GOT3 (cell line): Measurements from ENCODE around the gene DOCK7.
"Not testable (repeated sequence)": the region's sequence is repeated elsewhere in the genome, so short reads cannot be mapped to it uniquely, and the experiment has no call there.

Experiments
- DNase-seq: peaks from one replicate; lab custom pipeline; 2025; ENCODE audit warnings: mixed read lengths; lab: John Stamatoyannopoulos, UW

The DOCK7 gene

DNA sequence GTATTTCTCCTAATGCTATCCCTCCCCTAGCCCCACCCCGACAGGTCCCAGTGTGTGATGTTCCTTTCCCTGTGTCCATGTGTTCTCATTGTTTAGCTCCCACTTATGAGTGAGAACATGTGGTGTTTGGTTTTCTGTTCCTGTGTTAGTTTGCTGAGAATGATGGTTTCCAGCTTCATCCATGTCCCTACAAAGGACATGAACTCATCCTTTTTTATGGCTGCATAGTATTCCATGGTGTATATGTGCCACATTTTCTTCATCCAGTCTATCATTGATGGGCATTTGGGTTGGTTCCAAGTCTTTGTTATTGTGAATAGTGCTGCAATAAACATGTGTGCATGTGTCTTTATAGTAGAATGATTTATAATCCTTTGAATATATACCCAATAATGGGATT, 77.6 kb downstream of the DOCK7 start:
- not testable (repeated sequence) for DNase-seq

DNA sequence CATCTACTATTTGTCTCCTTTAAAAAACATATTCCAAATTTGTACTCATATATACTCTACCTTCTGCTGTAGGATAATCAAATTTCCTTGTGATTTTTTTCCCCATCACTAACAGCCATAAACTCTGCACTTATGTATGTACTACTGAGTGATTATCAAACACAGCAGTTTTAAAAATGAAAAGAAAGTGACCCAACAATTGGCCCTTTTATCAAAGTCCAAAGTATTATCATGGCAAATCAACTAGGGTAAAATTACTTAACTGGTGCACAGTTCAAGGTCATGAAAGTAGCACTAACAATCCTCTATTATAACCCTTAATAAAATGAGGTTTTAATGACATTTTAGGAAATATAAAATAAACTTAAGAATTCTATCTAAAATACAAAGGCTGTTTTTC, 79.3 kb downstream of the DOCK7 start:
- no peak for DNase-seq

DNA sequence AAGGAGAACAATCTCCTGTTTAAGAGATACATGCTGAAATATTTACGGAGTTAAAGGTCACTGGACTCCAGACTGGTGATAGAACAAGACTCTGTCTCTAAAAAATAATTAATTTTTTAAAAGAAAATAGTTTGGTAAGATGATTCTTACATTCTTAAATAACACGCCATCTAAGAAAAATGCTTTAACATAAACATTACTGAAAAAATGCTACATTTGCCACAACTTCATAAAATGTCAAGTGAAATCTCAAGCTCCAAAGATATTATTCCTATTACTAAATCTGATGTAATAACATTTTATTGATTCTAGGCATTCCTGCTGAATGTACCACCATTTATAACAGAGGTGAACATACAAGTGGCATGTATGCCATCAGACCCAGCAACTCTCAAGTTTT, 86.7 kb downstream of the DOCK7 start:
- no peak for DNase-seq

DNA sequence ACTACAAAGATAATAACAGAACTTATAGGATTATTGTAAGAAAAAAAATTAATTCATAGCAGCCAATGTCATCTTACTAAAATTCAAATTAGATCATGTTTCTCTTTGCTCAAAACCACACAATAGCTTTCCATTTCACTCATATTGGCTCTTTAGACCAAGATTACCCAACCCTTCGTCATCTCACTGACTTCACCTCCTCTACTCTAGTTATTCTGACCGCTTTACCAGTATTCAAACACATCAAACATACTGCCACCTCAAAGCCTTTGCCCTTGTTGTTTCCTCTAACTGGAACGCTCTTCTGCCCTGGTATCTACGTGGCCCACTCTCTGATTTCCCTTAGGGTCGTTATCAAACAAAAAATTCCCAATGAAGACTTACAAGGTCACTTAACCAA, 89.1 kb downstream of the DOCK7 start:
- no peak for DNase-seq

DNA sequence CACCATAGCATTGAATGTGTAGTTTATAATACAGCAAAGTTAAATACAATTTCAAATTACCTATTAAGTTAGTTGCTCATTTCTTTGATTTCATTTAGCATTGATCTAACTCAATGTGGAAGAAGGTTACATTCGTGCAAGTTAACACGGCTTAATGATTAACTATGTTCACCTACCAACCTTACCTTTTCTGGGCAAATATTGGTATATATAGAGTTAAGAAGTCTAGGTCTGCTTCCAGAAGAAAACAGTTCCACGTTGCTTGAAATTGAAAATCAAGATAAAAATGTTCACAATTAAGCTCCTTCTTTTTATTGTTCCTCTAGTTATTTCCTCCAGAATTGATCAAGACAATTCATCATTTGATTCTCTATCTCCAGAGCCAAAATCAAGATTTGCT, 90.9 kb downstream of the DOCK7 start, which contains the start of gene ANGPTL3:
TSS of gene ANGPTL3 (plus strand) at position 240 of the 400 bp plus-strand sequence. CDS start at position 287, 47 bp downstream.
- DNase-seq = no peak

DNA sequence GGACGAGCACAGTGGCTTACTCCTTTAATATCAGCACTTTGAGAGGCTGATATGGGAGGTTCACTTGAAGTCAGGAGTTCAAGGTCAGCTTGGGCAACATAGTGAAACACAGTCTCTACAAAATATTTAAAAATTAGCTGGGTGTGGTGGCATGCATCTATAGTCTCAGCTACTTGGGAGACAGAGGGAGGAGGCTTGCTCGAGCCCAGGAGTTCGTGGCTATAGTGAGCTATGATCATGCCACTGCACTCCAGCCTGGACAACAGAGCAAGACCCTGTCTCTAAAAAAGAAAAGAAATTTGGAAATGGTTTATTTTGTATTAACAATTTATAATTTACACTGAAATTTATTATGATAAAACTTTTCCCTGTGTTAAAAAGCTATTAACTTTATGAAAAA, 92.5 kb downstream of the DOCK7 start:
- no peak for DNase-seq

DNA sequence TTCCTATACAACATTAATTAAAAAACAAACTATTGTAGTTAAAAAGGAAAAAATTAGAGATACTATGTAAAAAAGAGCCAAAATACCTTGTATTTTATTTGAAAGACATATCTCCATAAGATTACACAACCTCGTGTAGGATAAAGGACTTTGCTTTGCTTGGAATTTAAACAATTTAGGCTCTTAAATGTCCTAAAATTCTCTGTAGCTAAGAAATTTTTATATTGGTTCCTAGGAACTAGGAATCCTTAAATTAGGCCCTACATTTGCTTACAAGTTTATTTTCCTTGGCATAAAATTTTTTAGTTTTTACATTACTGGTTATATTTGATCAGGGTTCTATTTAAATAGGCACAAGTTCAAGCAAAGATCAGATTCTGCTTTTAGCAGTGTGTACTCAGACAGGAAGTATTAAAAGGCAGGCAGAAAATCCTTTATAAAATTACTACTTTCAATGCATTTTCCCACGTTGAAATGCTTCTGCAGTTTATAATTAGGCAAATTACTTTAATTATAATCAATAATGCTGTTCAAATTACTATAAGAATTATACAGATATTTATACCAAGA, 94.3 kb downstream of the DOCK7 start:
- DNase-seq = no peak

DNA sequence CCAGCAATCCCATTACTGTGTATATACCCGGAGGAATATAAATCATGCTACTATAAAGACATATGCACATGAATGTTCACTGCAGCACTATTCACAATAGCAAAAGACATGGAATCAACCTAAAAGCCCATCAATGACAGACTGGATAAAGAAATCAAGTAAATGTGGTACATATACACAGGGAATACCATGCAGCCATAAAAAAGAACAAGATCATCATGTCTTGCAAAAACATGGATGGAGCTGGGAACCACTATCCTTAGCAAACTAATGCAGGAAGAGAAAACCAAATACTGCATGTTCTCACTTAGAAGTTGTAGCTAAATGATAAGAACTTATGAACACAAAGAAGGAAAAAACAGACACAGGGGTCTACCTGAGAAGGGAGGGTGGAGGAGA, 97.2 kb downstream of the DOCK7 start:
- no peak for DNase-seq

DNA sequence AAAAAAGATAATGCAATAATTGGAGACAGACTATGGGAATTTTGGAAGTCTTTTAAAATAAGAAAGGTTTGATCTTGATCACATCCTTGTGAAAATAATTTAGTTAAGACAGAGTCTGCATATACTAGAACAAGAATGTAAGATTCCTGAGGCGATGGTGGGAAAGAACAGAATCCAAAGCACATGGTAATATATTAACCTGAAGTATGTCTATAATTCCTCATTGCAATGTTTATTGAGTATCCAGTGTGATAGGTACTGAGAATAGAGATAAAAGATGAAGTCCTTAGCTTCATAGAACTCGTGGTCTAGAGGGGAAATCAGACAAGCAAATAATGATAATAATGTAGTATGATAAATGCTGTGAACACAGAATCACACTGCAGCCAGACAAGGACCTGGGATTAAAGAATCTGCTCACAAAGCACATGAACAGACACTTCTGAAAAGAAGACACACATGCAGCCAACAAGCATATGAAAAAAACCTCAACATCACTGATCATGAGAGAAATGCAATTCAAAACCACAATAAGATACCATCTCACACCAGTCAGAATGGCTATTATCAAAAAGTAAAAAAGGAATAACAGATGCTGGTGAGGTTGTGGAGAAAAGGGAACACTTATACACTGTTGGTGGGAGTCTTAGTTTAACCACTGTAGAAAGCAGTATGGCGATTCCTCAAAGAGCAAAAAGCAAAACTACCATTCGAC, 97.8 kb downstream of the DOCK7 start:
- DNase-seq = no peak

DNA sequence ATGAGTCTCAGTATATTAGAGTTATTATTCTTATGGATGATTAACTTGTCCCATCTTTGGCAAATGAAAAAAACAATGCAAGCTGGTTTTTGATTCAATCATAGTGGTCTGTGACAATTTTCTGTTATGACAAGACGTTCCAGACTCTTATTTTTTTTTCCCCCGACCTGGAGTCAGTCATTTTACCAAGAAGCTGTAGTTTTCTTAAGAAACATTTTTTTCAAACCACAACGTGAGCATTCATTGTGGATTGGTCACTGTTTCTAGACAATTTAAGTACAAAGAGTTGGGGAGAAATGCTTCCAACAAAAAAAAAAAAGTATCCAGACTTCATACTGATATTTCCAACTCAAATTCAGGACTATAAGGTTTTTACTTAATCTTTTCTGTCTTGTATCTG, 98.9 kb downstream of the DOCK7 start:
- DNase-seq = no peak

DNA sequence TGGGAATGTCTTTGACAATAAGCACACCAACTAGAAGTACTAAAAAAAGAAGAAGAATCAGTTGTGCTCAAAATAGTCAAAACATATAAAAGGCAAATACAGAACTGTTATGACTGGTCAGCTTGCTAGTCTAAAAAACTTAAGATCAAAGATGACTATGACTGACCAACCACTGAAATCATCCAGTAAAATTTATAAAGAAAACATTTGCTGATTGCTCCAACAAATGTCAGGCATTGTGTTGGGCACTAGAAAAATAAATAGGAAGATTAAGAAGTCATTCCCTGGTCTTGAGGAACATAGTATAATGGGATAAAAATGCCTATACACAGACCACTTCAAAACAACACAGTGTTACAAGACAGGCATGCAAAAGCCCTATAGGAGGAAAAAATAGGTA, 100.2 kb downstream of the DOCK7 start:
- DNase-seq = no peak

DNA sequence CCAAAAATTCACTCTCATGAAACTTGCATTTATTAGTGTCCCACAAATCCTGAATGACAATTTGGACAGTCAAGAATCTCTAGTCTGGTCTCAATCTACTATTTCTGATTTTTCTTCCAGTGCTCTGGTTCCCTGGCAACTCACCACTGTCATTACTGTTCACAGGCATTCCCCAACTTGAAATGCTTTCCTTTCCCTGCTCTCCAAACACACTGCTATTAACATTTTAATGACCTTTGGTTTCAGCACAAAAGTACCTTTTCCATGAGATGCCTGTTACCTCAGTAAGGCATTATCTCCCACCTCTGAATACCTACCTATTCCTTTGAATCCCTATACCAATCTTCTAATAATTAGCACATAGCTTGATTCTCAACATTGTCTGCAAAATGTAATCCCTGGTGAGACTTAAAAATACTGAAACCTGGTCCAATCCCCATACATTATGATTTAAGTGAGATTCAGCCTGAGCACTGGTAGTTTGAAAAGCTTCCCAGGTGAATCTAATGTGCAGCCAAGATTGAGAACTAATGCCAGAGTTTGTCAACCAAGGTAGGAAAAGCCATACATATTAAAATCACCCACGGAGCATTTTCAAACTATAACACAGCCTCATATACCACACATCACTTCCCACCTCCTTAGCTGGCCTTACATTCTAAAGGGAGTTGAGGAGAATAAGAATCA, 102.6 kb downstream of the DOCK7 start:
- DNase-seq = no peak

DNA sequence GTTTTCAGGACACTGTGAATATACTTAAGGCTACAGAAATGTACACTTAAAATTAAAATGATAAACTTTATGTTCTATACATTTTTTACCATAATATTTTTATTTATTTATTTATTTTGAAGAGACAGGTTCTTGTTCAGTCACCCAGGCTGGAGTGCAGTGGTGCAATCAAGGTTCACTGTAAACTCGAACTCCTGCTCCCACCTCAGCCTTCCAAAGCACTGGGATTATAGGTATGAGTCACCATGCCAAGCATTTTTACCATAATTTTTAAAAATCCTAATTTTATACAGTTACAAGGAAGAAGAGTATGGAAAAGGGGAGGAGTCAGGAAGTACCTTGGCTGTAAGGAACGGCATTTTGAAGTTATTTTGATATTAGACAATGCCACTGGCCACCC, 114.5 kb downstream of the DOCK7 start:
- no peak for DNase-seq

DNA sequence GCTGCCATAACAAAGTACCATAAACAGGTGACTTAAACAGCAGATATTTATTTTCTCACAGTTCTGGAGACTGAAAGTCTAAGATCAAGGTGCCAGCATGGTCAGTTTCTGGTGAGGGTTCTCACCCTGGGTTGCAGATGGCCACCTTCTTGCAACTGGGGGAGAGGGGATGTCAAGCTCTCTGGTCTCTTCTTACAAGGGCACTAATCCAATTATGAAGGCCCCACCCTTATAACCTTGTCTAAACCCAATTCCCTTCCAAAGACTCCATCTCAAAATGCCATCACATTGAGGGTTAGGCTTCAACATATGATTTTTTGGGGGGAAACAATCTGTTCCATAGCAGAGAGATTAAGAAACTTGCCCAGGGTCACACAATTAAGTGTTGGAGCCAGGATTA, 115.7 kb downstream of the DOCK7 start:
- no peak for DNase-seq

DNA sequence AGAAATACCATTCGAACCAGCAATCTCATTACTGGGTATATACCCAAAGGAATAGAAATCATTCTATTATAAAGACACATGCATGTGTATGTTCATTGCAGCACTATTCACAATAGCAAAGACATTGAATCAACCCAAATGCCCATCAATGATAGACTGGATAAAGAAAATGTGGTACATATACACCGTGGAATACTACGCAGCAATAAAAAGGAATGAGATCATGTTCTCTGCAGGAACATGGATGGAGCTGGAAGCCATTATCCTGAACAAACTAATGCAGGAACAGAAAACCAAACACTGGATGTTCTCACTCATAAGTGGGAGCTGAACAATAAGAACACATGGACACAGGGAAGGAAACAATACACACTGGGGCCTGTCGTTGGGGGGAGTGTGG, 116.7 kb downstream of the DOCK7 start:
- DNase-seq = not testable (repeated sequence)

DNA sequence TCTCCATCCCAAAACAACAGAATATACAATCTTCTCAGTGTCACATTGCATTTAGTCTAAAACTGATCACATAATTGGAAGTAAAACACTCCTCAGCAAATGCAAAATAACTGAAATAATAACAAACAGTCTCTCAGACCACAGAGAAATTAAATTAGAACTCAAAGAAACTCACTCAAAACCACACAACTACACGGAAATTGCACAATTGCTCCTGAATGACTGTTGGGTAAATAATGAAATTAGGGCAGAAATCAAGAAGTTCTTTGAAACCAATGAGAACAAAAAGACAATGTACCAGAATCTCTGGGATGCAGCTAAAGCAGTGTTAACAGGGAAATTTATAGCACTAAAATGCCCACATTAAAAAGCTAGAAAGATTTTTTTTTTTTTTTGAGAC, 120.3 kb downstream of the DOCK7 start:
- DNase-seq = not testable (repeated sequence)

DNA sequence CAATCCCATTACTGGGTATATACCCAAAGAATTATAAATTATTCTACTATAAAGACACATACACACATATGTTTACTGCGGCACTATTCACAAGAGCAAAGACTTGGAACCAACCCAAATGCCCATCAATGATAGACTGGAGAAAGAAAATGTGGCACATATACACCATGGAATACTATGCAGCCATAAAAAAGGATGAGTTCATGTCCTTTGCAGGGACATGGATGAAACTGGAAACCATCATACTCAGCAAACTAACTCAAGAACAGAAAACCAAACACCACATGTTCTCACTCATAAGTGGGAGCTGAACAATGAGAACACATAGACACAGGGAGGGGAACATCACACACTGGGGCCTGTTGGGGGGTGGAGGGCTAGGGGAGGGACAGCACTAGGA, 121.0 kb downstream of the DOCK7 start:
- not testable (repeated sequence) for DNase-seq

DNA sequence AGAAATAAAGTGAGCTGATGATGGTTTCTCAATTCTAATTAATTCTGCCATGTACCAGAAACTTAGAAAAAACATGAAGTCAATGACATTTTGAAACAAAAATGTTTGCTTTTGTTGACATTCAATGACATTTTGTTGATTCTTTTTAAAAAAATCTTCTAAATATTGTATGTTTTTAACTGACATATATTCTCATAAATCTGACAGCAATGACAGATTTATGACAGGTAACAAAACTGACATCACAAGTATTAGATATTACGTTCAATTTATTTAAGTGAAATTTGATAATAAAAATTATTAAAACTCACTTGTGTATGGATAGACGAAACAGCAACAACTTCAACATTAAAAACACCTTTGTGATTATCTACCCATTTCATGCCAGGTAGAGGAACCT, 126.9 kb downstream of the DOCK7 start:
- no peak for DNase-seq

DNA sequence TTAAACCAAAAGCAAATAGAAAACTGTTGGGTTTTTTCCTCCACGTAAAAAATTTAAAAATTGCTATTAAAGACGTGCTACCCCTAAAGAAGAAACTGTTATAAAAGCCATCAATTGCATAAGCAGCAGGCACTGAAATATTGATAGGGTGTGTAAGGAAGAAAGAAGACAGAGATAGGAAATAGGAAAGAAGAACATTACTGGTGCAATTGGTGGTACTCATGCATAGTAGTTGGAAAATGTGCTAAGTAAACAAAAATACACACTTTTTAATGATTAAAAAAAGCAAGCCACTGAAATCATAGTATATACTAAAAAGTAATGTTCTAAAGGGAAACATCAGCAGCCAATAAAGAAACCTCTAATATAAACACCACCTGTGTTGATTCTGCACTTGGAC, 143.6 kb downstream of the DOCK7 start:
- DNase-seq = no peak

DNA sequence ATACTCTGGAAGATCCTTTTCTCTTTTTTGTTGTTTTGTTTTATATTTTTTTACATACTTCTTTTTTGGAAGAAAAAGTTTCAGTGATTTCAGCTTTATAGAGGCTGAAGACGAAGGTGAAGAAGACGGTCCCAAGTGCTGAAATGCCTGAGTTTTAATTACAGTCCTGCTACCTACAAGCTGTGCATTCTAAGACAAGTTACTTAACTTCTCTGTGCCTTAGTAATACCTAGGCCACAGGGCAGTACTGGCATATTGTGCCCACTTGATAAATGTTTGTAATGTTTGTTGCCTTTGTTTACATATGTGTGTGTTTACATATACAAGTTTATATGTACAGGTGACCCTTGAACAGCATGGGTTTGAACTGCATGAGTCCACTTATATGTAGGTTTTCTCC, 147.1 kb downstream of the DOCK7 start:
- DNase-seq = no peak

DNA sequence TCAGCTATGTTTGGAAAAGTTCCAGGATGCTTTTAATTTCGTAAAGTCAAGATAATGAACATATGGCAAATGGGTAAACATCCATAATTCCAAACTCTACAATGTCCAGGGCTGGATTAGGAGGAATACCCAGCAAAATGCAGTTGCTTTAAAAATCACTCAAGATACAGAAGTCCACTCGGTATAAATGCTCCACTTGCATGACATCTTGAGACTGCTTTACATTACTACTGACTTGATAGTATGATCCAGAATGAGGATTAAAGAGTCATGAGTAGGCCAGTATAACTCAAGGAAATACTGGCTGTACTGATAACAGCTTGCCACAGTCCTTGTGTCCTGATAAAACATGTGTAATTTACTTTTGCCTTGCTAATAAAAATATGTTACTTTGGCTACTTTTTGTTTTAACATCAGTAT, 149.1 kb downstream of the DOCK7 start:
- no peak for DNase-seq

DNA sequence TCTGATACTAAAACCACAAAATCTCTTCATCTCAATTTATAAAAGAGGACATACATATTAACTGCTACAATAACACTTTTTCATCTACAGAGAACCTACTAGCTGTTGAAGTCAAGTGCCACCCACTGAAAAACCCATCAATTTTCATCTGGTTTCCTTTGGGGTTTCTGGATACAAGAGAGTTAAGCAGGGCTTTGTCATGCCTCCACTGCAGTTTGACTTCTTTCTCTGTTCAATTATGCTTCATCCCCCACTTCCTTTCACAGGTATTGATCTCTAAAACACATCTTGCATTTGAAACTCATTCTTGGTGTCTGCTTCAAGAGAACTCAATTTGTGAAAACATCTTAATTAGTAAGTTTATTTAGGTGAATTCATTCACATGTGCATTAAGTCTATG, 151.3 kb downstream of the DOCK7 start:
- no peak for DNase-seq

DNA sequence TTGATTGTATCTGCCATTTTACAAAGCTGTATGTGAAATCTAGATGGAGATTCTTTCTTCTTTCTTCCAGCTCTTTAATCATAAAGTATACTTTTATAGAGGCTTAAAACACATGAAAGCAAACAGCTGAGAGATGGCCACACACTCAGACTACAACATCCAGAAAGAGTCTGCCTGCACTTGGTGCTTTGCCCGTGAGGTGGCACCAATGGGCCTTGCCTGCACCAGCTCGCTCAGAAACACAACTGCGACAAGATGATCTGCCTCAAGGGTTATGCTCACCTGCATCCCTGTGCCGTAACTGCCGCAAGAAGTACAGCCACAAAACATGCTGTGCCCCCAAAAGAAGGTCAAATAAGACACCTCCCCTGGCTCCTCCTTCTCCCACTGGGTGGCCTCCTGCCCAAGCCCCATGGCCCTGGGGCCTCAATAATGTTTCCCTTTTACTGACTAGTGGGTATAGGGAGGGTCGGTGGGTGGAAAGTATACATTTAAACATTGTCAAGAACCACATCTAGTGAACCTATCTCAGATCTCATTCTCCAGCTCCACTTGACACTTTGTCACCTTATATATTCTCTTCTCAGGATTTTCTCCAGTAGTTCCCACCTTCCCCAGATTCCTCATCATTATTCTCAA, 157.6 kb downstream of the DOCK7 start:
- DNase-seq = no peak
